HEK293T (cell line): ENCODE results near the gene ZNF488.

Source experiments
- ARNT ChIP-seq: fragments of 450-650 bp; IDR thresholded peaks from 2 replicates; pipeline ENCODE4 v1.6.1; 2017; ENCODE audit warnings: mild to moderate bottlenecking
- BHLHE40 ChIP-seq: fragments of 450-650 bp; IDR thresholded peaks from 2 replicates; pipeline ENCODE4 v1.6.1; 2016; ENCODE audit warnings: mild to moderate bottlenecking, moderate library complexity, borderline replicate concordance
- CTBP1 ChIP-seq: fragments of 450-650 bp; IDR thresholded peaks from 2 replicates; pipeline ENCODE4 v1.6.1; 2016; ENCODE audit warnings: borderline replicate concordance
- ELF4 ChIP-seq: fragments of 450-650 bp; IDR thresholded peaks from 2 replicates; pipeline ENCODE4 v1.6.1; 2017; ENCODE audit warnings: antibody characterized with exemption
- FOXA1 ChIP-seq: fragments of 450-650 bp; IDR thresholded peaks from 2 replicates; pipeline ENCODE4 v1.6.1; 2016; ENCODE audit warnings: mild to moderate bottlenecking
- FOXK2 ChIP-seq: fragments of 450-650 bp; IDR thresholded peaks from 2 replicates; pipeline ENCODE4 v1.6.1; 2016; ENCODE audit warnings: mild to moderate bottlenecking
- FOXM1 ChIP-seq: fragments of 450-650 bp; IDR thresholded peaks from 2 replicates; pipeline ENCODE4 v1.6.1; 2017; ENCODE audit warnings: mild to moderate bottlenecking, borderline replicate concordance
- HDGF ChIP-seq: fragments of 450-650 bp; IDR thresholded peaks from 2 replicates; pipeline ENCODE4 v1.6.1; 2017; ENCODE audit warnings: antibody characterized with exemption, borderline replicate concordance
- LEF1 ChIP-seq: fragments of 450-650 bp; IDR thresholded peaks from 2 replicates; pipeline ENCODE4 v1.6.1; 2017; ENCODE audit warnings: mild to moderate bottlenecking, borderline replicate concordance
- NFRKB ChIP-seq: fragments of 450-650 bp; IDR thresholded peaks from 2 replicates; pipeline ENCODE4 v1.6.1; 2016; ENCODE audit warnings: mild to moderate bottlenecking, moderate library complexity
- PKNOX1 ChIP-seq: fragments of 450-650 bp; IDR thresholded peaks from 2 replicates; pipeline ENCODE4 v1.6.1; 2016
- SP1 ChIP-seq: fragments of 450-650 bp; IDR thresholded peaks from 2 replicates; pipeline ENCODE4 v1.6.1; 2017
- SUZ12 ChIP-seq: fragments of 450-650 bp; IDR thresholded peaks from 2 replicates; pipeline ENCODE4 v1.6.1; 2016; ENCODE audit warnings: mild to moderate bottlenecking
- TARDBP ChIP-seq: fragments of 450-650 bp; IDR thresholded peaks from 2 replicates; pipeline ENCODE4 v1.6.1; 2016

GRCh38 chr10:47322300-47323061 lies 61.6 kb downstream of the ZNF488 start, which contains the start of gene GDF2:
- TF ChIP-seq LEF1 (no peak), FOXA1 (no peak), ARNT (no peak), CTBP1 (no peak), FOXK2 (no peak), SP1 (no peak), BHLHE40 (no peak), SUZ12 (no peak), FOXM1 (no peak), NFRKB (no peak), TARDBP (no peak), ELF4 (no peak), HDGF (no peak), PKNOX1 (no peak)
